GM03348 (cell line): Measurements from ENCODE around the gene VGLL2.
"Not testable (repeated sequence)": the region's sequence is repeated elsewhere in the genome, so short reads cannot be mapped to it uniquely, and the experiment has no call there.

ENCODE experiments used
- DNase-seq: peaks from one replicate; pipeline ENCODE4 v3.0.0; 2012; ENCODE audit warnings: low spot score

Gene VGLL2, protein sequence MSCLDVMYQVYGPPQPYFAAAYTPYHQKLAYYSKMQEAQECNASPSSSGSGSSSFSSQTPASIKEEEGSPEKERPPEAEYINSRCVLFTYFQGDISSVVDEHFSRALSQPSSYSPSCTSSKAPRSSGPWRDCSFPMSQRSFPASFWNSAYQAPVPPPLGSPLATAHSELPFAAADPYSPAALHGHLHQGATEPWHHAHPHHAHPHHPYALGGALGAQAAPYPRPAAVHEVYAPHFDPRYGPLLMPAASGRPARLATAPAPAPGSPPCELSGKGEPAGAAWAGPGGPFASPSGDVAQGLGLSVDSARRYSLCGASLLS

GRCh38 chr6:117265410-117266256, at the start of gene VGLL2:
Gene VGLL2, plus strand, starts transcription at chr6:117265558. Its CDS starts 206 bp downstream, at chr6:117265764.
- peak; percentile 83 for DNase-seq

DNA sequence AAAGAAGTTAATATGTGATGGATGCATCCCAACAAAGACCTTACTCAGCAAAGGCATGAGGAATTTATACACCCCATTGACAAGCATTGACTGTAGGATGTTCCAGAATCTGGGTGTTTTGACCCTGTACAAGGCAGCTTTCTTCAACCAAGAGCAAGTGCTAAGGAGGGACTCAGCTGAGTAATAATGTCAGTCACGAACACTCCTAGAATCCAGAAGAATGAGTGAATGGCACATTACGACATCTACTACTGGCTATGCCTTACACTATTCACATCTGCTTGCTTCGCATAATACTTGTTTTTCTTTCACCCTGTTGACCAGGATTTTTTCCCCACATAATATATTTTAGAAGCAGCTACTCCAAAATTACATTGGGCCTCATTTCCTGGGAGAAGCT, 42.5 kb upstream of the VGLL2 start:
- DNase-seq, result no peak

DNA sequence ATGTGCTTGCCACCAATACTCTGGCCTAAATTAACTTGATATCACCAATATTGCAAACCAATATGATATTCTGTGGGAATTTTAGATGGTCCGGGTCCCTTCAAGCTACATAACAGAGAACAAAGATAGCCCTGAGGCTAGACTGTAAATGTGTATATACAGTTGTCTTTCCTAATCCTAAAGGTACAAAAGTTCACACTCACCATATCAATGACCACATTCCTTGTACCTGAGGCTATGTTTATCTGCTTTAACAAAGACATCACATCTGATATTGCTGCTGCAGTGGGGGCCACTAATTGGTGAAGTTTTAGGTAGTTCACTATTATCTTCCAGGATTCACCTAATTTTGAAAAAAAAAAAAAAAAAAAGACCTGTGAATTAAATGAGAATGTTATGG, 38.6 kb upstream of the VGLL2 start:
- no peak for DNase-seq

GRCh38 chr6:117227245-117227962, 38.0 kb upstream of the VGLL2 start:
- no peak for DNase-seq

- DNase-seq, result no peak
Measured at GRCh38 chr6:117228202-117228601, 37.2 kb upstream of the VGLL2 start.

DNA sequence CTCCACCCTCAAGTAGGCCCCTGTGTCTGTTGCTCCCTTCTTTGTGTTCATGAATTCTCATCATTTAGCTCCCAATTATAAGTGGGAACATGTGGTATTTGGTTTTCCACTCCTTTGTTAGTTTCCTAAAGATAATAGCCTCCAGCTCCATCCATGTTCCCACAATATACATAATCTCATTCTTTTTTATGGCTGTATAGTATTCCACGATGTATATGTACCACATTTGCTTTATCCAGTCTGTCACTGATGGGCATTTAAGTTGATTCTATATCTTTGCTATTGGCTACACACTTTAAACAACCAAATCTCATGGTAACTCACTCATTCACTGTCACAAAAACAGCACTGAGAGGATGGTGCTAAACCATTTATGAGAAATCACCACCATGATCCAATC, 35.5 kb upstream of the VGLL2 start:
- DNase-seq, result no peak

DNA sequence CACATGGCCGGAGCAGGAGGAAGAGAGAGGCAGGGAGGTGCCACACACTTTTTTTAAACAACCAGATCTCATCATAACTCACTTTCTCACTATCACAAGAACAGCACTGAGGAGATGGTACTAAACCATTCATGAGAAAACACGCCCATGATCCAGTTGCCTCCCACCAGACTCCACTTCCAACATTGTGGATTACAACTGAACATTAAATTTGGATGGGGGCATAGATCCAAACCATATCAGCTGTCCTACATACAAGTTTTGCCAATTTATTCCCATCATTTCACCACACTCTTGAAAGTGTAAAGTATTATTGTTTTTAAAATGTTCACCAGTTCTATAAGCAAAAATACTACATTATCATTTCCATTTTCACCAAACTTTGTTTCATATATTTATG, 33.9 kb upstream of the VGLL2 start:
- no peak for DNase-seq

DNA sequence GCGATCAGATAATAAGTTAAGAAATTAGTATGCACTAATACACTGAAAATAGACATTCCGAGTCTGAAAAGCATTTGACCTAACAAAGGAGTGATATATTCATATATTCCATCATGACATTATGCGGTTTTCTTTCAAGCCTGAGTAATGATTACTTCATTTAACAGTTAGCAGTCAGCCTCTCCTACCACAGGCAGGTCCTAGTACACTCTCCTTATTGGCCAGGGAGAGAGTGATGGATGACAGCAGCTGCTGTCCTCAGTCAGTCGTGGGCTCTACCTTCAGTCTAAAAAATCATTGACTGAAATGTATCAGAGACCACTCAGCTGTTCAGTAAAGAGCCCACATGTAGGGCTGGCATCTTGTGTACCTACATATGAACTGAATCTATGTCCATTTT, 33.2 kb upstream of the VGLL2 start:
- no peak for DNase-seq

GRCh38 chr6:117233145-117233544, 32.2 kb upstream of the VGLL2 start:
- DNase-seq, result peak; percentile 14

DNA sequence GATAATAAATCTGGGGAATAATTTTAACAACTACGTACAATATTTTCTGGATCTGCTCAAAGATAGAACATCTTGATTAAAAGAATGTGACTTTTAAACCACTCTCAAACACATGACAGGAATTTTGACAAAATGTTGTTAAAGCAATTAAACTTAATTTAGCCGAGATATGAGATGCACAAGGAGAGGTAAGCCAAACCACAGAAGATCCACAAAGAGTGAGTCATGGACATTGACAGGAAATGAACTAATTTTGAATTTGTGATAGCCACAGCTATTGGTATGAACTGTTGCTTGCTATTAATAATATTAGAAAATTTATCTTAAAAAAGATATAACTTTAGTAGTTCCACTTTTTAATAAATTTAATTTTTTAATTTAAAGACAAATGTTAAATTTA, 27.8 kb upstream of the VGLL2 start:
- peak; percentile 3 for DNase-seq

DNA sequence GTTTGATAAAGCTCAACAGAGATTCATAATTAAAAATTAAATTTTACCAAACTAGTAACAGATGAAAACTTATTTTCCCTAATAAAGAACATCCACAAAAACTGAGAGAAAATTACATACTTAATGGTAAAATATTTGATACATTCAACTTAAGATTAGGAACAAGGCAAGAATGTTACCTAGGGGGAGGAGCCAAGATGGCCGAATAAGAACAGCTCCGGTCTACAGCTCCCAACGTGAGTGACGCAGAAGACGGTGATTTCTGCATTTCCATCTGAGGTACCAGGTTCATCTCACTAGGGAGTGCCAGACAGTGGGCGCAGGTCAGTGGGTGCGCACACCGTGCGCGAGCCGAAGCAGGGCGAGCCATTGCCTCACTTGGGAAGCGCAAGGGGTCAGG, 20.8 kb upstream of the VGLL2 start:
- not testable (repeated sequence) for DNase-seq

GRCh38 chr6:117244979-117245378, 20.4 kb upstream of the VGLL2 start:
- DNase-seq, result not testable (repeated sequence)

- no peak for DNase-seq
Measured at GRCh38 chr6:117253785-117254184, 11.6 kb upstream of the VGLL2 start.

- DNase-seq, result no peak
Measured at GRCh38 chr6:117262799-117263198, 2.6 kb upstream of the VGLL2 start.

- DNase-seq, result no peak
Measured at GRCh38 chr6:117263353-117263927, 1.9 kb upstream of the VGLL2 start.

DNA sequence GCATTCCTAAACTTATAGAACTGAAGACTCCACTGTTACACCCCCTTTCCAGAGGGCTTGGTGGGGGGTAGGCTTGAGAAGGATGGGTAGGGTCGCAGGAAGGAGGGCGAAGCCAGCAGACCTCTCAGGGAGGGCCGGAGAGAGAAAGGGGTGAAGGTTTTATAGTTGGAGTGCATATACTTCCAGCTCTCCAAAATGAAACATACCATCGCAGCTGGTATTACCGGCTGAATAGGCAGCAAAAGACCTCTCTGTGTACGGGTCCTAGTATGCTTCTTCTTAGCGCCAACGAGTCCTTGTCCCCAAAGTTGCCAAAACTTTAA, 1.0 kb upstream of the VGLL2 start:
- DNase-seq, result peak; percentile 27

DNA sequence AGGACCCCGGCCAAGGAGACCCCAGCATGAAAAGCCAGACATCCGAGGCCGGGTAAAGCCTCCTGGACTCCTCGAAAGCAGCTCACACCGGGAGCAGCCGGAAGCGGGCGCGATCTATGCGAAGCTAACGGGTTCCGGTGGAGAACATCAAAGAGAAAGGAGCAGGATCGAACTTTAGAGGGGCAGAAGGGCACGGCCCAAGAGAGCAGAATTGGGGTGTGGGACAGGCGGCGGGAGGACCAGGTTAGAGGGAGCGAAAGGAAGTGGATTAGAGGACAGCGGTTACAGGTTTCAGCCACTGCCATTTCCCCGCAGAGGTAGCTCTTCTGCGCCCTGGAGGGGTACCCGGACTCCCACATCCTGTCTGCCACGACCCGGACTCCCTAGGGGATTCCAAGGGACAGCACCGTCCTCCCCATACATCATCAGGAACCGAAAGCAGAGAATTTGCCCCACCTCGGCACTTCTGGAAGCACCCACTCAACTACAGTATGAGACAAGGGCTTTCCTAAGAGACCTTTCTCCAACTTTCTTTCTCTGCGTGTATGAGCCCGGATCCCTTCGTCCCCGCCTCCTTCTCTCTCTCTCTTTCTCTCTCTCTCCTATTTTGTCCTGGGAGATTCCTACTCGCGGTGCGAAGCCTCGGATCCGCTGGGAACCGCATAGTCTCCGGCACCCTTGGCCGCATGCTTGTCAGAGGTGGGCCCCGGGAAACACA, 507 bp upstream of the VGLL2 start:
- DNase-seq, result peak; percentile 32

- DNase-seq, result no peak
Measured at GRCh38 chr6:117266257-117267053, 1.1 kb downstream of the VGLL2 start.

- no peak for DNase-seq
Measured at GRCh38 chr6:117267054-117267347, 1.6 kb downstream of the VGLL2 start.

- no peak for DNase-seq
Measured at GRCh38 chr6:117267766-117268534, 2.6 kb downstream of the VGLL2 start.
